WTC11 (cell line): ENCODE data around the gene UFSP2. TPM values are rescaled to one million over a fixed set of nuclear protein-coding genes. Genes with fewer than 3 reads are reported as not detected.

Source experiments
- ATAC-seq: fragments of 200-7000 bp; cut with Tn5 transposase; 2 replicates; pipeline ENCODE4 v1.10.0; 2021; ENCODE audit warnings: mild to moderate bottlenecking, moderate library complexity
- CTCF ChIA-PET: fragments of 300-600 bp; sonication (Branson Sonifier 250); formaldehyde crosslinking; loops from one replicate; lab custom pipeline; 2021; ENCODE audit warnings: antibody characterized with exemption; lab: Charles Lee
- POLR2A ChIA-PET: fragments of 350-600 bp; sonication (Branson Sonifier 250); formaldehyde crosslinking; loops from one replicate; lab custom pipeline; 2021; ENCODE audit warnings: antibody characterized with exemption; lab: Charles Lee
- DNase-seq: peaks from one replicate; pipeline ENCODE4 v3.0.0; 2021; ENCODE audit warnings: low spot score
- H3K27ac Mint-ChIP-seq: 2 replicates; pipeline ENCODE4 v1.8.0; 2021; ENCODE audit warnings: mixed read lengths
- H3K27me3 Mint-ChIP-seq: 2 replicates; pipeline ENCODE4 v1.8.0; 2021; ENCODE audit warnings: low read depth, mild to moderate bottlenecking, moderate library complexity, mixed read lengths
- H3K36me3 Mint-ChIP-seq: 2 replicates; pipeline ENCODE4 v1.8.0; 2021; ENCODE audit warnings: mixed read lengths
- H3K4me1 Mint-ChIP-seq: 2 replicates; pipeline ENCODE4 v1.8.0; 2022; ENCODE audit warnings: mixed read lengths
- H3K4me3 Mint-ChIP-seq: 2 replicates; pipeline ENCODE4 v1.8.0; 2021; ENCODE audit warnings: mild to moderate bottlenecking, moderate library complexity, mixed read lengths
- H3K9me3 Mint-ChIP-seq: 2 replicates; pipeline ENCODE4 v1.8.0; 2021; ENCODE audit warnings: mixed read lengths
- EMX1 ChIP-seq: fragments of 250-450 bp; sonication (Bioruptor Pico); IDR thresholded peaks from 2 replicates; pipeline ENCODE4 v1.8.0; 2021; ENCODE audit warnings: mild to moderate bottlenecking
- FOXK1 ChIP-seq: sonication (generic); formaldehyde crosslinking; IDR thresholded peaks from 2 replicates; pipeline ENCODE4 v1.8.0; 2022; ENCODE audit warnings: mild to moderate bottlenecking, moderate library complexity, missing genetic modification reagents
- NR2C2 ChIP-seq: sonication (generic); formaldehyde crosslinking; IDR thresholded peaks from 2 replicates; pipeline ENCODE4 v1.8.0; 2022; ENCODE audit warnings: mild to moderate bottlenecking, missing genetic modification reagents
- TP53 ChIP-seq: sonication (generic); formaldehyde crosslinking; IDR thresholded peaks from 2 replicates; pipeline ENCODE4 v1.8.1; 2023; ENCODE audit warnings: mild to moderate bottlenecking, missing genetic modification reagents
- ZNF121 ChIP-seq: sonication (generic); formaldehyde crosslinking; IDR thresholded peaks from 2 replicates; pipeline ENCODE4 v1.8.0; 2023; ENCODE audit warnings: missing genetic modification reagents
- ZNF138 ChIP-seq: sonication (generic); formaldehyde crosslinking; conservative IDR thresholded peaks from 2 replicates; pipeline ENCODE4 v1.8.1; 2022; ENCODE audit warnings: mild to moderate bottlenecking, moderate library complexity, missing genetic modification reagents
- ZNF263 ChIP-seq: sonication (generic); formaldehyde crosslinking; IDR thresholded peaks from 2 replicates; pipeline ENCODE4 v1.8.1; 2022; ENCODE audit warnings: low read depth, mild to moderate bottlenecking, moderate library complexity, missing genetic modification reagents
- total RNA-seq: library from RNA; stranded (reverse); gene quantifications from 3 replicates; pipeline ENCODE4 v1.2.3, GENCODE V29; 2021
- TF ChIP-seq, protein P1 (sequence below): sonication (generic); formaldehyde crosslinking; IDR thresholded peaks from 2 replicates; pipeline ENCODE4 v1.8.1; 2023; ENCODE audit warnings: mild to moderate bottlenecking, missing genetic modification reagents, moderate library complexity
- TF ChIP-seq, protein P2 (sequence below): sonication (generic); formaldehyde crosslinking; IDR thresholded peaks from 2 replicates; pipeline ENCODE4 v1.8.1; 2022; ENCODE audit warnings: mild to moderate bottlenecking, moderate library complexity, missing genetic modification reagents
- TF ChIP-seq, protein P3 (sequence below): fragments of 250-450 bp; sonication (Bioruptor Pico); IDR thresholded peaks from 2 replicates; pipeline ENCODE4 v1.9.0; 2021; ENCODE audit warnings: mild to moderate bottlenecking
- TF ChIP-seq, protein P4 (sequence below): sonication (generic); formaldehyde crosslinking; IDR thresholded peaks from 2 replicates; pipeline ENCODE4 v1.8.0; 2023; ENCODE audit warnings: missing genetic modification reagents
- TF ChIP-seq, protein P5 (sequence below): sonication (generic); formaldehyde crosslinking; conservative IDR thresholded peaks from 2 replicates; pipeline ENCODE4 v1.8.1; 2023; ENCODE audit warnings: mild to moderate bottlenecking, low read depth, missing genetic modification reagents, moderate library complexity
- TF ChIP-seq, protein P6 (sequence below): sonication (generic); formaldehyde crosslinking; IDR thresholded peaks from 2 replicates; pipeline ENCODE4 v1.8.0; 2023; ENCODE audit warnings: mild to moderate bottlenecking, missing genetic modification reagents
- TF ChIP-seq, protein P7 (sequence below): fragments of 250-450 bp; sonication (Bioruptor Pico); IDR thresholded peaks from 2 replicates; pipeline ENCODE4 v1.9.0; 2021; ENCODE audit warnings: mild to moderate bottlenecking, borderline replicate concordance

Gene UFSP2
- total RNA-seq, 1 experiment from 2014 or later = 30.8 TPM

DNA sequence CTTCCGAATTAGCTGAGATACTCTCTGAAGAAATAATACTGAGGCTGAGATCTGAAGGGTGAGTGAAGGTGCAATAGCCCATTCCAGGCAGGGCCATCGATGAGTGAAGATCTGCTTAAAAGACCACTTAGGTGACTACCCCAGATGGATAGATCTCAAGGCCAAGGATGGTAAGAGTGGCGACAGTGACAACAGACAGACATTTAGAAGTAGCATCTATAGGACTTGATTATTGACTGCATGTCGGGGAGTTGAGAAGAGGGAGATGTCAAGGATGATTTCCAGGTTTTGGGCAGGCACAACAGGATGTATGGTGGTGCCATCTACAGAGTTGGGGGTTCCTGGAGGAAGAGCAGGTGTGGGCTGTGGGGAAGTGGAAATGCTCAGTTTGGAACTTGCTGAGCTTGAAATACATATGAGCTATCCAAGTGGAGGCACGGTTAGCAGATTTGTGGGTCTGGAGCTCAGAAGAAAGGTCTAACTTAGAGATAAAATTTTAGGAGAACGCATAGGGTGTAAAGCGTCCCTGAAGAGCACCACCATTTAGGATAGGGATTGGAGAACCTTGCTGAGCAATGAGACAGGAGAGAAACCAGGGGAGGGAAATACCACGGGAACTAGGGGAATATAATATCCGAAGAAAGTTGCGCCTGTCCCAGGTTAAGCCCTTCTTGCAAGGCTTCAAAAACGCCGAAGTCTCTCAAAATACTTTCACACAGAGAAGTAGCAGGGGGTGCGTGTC lies 688 bp downstream of the UFSP2 start:
- peak overlapping the region; percentile 99 for H3K27ac Mint-ChIP-seq
- ChIA-PET CTCF (interaction anchor here (1.0 to 2.3 kb wide), 5 partner anchors 29 to 613 kb away, joined by 3 to 11 read pairs (median 4); partner anchors contain the start of genes ANKRD37 and LRP2BP), POLR2A (interaction anchor here (1.1 kb wide), 1 partner anchor 29 kb away, joined by 3 read pairs; the partner anchor contains the start of gene ANKRD37)
- H3K4me3 Mint-ChIP-seq = peak overlapping the region; percentile 90
- H3K27me3 Mint-ChIP-seq = no peaks in the 10 kb centered on the region
- peaks cover 10% of the 10 kb centered on the region for H3K4me1 Mint-ChIP-seq
- no peak for TF ChIP-seq ZNF263 (CRISPR knock-in tag)
- TF ChIP-seq, protein P1, sequence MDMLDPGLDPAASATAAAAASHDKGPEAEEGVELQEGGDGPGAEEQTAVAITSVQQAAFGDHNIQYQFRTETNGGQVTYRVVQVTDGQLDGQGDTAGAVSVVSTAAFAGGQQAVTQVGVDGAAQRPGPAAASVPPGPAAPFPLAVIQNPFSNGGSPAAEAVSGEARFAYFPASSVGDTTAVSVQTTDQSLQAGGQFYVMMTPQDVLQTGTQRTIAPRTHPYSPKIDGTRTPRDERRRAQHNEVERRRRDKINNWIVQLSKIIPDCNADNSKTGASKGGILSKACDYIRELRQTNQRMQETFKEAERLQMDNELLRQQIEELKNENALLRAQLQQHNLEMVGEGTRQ (CRISPR knock-in tag) = no peak
- TF ChIP-seq ZNF121 (CRISPR knock-in tag) = no peak
- peak; percentile 16 for ATAC-seq
- peaks cover 7% of the 10 kb centered on the region; the same call in 1 of the 2 replicates for H3K36me3 Mint-ChIP-seq
- no peaks in the 10 kb centered on the region for H3K9me3 Mint-ChIP-seq
- no peak for DNase-seq

DNA sequence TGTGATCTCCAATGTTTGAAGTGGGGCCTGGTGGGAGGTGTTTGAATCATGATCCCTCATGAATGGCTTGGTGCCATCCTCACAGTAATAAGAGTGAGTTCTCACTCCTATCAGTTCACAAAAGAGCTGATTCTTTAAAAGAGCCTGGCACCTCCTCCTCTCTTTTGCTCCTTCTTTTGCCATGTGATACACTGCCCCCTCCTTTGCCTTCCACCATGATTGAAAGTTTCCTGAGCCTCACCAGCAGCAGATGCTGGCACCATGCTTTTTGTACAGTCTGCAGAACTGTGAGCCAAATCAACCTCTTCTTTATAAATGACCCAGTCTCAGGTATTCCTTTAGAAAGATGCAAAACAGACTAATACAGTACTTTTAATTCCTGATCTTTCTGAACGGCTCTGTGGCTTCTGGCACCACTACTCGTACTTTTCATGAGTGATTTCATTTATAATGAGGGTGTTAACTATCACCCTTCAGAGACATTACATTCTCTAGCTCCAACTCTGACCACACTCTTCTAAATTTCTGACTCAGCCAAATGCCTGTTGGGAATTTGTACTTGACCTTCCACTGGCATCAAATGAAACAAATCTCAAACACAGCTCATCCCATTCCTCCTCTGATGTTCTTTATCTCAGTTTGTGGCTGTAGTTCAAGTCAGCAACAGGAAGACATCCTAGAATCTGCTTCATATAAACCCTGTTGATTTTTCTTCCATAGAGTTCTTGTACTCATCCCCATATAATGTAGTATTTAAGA lies 4.2 kb downstream of the UFSP2 start:
- no peaks in the 10 kb centered on the region for H3K27me3 Mint-ChIP-seq
- no peak overlapping the region for H3K4me3 Mint-ChIP-seq
- H3K4me1 Mint-ChIP-seq = peaks cover 8% of the 10 kb centered on the region
- H3K9me3 Mint-ChIP-seq = peaks cover 5% of the 10 kb centered on the region
- DNase-seq (no peak), ATAC-seq (no peak)
- TF ChIP-seq, protein P2, sequence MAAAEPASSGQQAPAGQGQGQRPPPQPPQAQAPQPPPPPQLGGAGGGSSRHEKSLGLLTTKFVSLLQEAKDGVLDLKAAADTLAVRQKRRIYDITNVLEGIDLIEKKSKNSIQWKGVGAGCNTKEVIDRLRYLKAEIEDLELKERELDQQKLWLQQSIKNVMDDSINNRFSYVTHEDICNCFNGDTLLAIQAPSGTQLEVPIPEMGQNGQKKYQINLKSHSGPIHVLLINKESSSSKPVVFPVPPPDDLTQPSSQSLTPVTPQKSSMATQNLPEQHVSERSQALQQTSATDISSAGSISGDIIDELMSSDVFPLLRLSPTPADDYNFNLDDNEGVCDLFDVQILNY = no peak
- ChIA-PET POLR2A (no interaction called here), CTCF (no interaction called here)
- H3K27ac Mint-ChIP-seq = no peak overlapping the region
- peaks cover 23% of the 10 kb centered on the region for H3K36me3 Mint-ChIP-seq

DNA sequence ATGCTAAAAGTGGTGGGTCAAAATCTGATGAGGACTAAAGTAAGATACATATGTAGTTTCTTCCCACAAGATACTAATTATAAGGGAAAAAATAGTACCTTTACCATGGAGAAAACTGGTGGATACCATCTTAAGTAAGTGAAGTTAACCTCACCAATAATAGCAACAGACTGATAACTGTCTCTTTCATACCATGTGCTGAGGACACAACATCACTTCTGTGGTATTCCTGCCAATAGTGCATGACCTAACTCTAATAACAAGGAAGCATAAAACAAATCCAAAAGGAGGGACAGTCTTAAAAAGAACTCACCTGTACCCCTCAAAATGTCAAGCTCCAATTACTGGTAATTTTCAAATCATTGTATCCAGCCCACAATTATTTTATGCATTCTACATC lies 8.8 kb downstream of the UFSP2 start:
- DNase-seq (no peak), ATAC-seq (no peak)
- Mint-ChIP-seq H3K9me3 (peaks cover 5% of the 10 kb centered on the region), H3K36me3 (peaks cover 25% of the 10 kb centered on the region), H3K27me3 (no peaks in the 10 kb centered on the region), H3K4me1 (no peaks in the 10 kb centered on the region), H3K27ac (no peak overlapping the region), H3K4me3 (no peak overlapping the region)
- POLR2A ChIA-PET = no interaction called here
- CTCF ChIA-PET = no interaction called here
- TF ChIP-seq, protein P3, sequence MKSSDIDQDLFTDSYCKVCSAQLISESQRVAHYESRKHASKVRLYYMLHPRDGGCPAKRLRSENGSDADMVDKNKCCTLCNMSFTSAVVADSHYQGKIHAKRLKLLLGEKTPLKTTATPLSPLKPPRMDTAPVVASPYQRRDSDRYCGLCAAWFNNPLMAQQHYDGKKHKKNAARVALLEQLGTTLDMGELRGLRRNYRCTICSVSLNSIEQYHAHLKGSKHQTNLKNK = no peak
- TF ChIP-seq, protein P4, sequence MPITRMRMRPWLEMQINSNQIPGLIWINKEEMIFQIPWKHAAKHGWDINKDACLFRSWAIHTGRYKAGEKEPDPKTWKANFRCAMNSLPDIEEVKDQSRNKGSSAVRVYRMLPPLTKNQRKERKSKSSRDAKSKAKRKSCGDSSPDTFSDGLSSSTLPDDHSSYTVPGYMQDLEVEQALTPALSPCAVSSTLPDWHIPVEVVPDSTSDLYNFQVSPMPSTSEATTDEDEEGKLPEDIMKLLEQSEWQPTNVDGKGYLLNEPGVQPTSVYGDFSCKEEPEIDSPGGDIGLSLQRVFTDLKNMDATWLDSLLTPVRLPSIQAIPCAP = no peak
- TF ChIP-seq, protein P5, sequence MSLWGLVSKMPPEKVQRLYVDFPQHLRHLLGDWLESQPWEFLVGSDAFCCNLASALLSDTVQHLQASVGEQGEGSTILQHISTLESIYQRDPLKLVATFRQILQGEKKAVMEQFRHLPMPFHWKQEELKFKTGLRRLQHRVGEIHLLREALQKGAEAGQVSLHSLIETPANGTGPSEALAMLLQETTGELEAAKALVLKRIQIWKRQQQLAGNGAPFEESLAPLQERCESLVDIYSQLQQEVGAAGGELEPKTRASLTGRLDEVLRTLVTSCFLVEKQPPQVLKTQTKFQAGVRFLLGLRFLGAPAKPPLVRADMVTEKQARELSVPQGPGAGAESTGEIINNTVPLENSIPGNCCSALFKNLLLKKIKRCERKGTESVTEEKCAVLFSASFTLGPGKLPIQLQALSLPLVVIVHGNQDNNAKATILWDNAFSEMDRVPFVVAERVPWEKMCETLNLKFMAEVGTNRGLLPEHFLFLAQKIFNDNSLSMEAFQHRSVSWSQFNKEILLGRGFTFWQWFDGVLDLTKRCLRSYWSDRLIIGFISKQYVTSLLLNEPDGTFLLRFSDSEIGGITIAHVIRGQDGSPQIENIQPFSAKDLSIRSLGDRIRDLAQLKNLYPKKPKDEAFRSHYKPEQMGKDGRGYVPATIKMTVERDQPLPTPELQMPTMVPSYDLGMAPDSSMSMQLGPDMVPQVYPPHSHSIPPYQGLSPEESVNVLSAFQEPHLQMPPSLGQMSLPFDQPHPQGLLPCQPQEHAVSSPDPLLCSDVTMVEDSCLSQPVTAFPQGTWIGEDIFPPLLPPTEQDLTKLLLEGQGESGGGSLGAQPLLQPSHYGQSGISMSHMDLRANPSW (CRISPR knock-in tag) = no peak
- TF ChIP-seq NR2C2 (CRISPR knock-in tag) (no peak), ZNF138 (CRISPR knock-in tag) (no peak), FOXK1 (CRISPR knock-in tag) (no peak), EMX1 (CRISPR knock-in tag) (no peak), TP53 (CRISPR knock-in tag) (no peak)
- TF ChIP-seq, protein P6, sequence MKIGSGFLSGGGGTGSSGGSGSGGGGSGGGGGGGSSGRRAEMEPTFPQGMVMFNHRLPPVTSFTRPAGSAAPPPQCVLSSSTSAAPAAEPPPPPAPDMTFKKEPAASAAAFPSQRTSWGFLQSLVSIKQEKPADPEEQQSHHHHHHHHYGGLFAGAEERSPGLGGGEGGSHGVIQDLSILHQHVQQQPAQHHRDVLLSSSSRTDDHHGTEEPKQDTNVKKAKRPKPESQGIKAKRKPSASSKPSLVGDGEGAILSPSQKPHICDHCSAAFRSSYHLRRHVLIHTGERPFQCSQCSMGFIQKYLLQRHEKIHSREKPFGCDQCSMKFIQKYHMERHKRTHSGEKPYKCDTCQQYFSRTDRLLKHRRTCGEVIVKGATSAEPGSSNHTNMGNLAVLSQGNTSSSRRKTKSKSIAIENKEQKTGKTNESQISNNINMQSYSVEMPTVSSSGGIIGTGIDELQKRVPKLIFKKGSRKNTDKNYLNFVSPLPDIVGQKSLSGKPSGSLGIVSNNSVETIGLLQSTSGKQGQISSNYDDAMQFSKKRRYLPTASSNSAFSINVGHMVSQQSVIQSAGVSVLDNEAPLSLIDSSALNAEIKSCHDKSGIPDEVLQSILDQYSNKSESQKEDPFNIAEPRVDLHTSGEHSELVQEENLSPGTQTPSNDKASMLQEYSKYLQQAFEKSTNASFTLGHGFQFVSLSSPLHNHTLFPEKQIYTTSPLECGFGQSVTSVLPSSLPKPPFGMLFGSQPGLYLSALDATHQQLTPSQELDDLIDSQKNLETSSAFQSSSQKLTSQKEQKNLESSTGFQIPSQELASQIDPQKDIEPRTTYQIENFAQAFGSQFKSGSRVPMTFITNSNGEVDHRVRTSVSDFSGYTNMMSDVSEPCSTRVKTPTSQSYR (CRISPR knock-in tag) = no peak
- TF ChIP-seq, protein P7, sequence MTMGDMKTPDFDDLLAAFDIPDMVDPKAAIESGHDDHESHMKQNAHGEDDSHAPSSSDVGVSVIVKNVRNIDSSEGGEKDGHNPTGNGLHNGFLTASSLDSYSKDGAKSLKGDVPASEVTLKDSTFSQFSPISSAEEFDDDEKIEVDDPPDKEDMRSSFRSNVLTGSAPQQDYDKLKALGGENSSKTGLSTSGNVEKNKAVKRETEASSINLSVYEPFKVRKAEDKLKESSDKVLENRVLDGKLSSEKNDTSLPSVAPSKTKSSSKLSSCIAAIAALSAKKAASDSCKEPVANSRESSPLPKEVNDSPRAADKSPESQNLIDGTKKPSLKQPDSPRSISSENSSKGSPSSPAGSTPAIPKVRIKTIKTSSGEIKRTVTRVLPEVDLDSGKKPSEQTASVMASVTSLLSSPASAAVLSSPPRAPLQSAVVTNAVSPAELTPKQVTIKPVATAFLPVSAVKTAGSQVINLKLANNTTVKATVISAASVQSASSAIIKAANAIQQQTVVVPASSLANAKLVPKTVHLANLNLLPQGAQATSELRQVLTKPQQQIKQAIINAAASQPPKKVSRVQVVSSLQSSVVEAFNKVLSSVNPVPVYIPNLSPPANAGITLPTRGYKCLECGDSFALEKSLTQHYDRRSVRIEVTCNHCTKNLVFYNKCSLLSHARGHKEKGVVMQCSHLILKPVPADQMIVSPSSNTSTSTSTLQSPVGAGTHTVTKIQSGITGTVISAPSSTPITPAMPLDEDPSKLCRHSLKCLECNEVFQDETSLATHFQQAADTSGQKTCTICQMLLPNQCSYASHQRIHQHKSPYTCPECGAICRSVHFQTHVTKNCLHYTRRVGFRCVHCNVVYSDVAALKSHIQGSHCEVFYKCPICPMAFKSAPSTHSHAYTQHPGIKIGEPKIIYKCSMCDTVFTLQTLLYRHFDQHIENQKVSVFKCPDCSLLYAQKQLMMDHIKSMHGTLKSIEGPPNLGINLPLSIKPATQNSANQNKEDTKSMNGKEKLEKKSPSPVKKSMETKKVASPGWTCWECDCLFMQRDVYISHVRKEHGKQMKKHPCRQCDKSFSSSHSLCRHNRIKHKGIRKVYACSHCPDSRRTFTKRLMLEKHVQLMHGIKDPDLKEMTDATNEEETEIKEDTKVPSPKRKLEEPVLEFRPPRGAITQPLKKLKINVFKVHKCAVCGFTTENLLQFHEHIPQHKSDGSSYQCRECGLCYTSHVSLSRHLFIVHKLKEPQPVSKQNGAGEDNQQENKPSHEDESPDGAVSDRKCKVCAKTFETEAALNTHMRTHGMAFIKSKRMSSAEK (CRISPR knock-in tag) = no peak
